ENCODE data around the gene HBE1.

HBE1 gene

GRCh38 chr11:5279471-5280090 is 9.8 kb upstream of the HBE1 start:
- no peak for TF ChIP-seq CTCF (conservative IDR thresholded peaks at IDR 0.05; ENCODE audit: low read length)
- DNase-seq (ENCODE audit: low read depth) = peak; percentile 11
- no peak overlapping the region for H3K4me3 ChIP-seq (ENCODE audit: low read length)

- no peak for TF ChIP-seq CTCF (conservative IDR thresholded peaks at IDR 0.05; ENCODE audit: low read length)
- DNase-seq (ENCODE audit: low read depth) = no peak
- no peak overlapping the region for H3K4me3 ChIP-seq (ENCODE audit: low read length)
Observed at GRCh38 chr11:5277807-5278382, 8.2 kb upstream of the HBE1 start.

GRCh38 chr11:5276697-5277096 is 7.0 kb upstream of the HBE1 start:
- H3K4me3 ChIP-seq (ENCODE audit: low read length) = no peak overlapping the region
- DNase-seq (ENCODE audit: low read depth) = no peak
- TF ChIP-seq CTCF (conservative IDR thresholded peaks at IDR 0.05; ENCODE audit: low read length) = no peak

- no peak for DNase-seq (ENCODE audit: low read depth)
- TF ChIP-seq CTCF (conservative IDR thresholded peaks at IDR 0.05; ENCODE audit: low read length) = no peak
- H3K4me3 ChIP-seq (ENCODE audit: low read length) = no peak overlapping the region
Observed at GRCh38 chr11:5275369-5276110, 5.8 kb upstream of the HBE1 start.

GRCh38 chr11:5274395-5274794 is 4.7 kb upstream of the HBE1 start:
- TF ChIP-seq CTCF (conservative IDR thresholded peaks at IDR 0.05; ENCODE audit: low read length) = no peak
- no peak for DNase-seq (ENCODE audit: low read depth)
- H3K4me3 ChIP-seq (ENCODE audit: low read length) = no peak overlapping the region

GRCh38 chr11:5272395-5273017 is 2.8 kb upstream of the HBE1 start:
- no peak for DNase-seq (ENCODE audit: low read depth)
- H3K4me3 ChIP-seq (ENCODE audit: low read length) = no peak overlapping the region
- no peak for TF ChIP-seq CTCF (conservative IDR thresholded peaks at IDR 0.05; ENCODE audit: low read length)
